Nucleus accumbens (tissue), 56 donors: Measurements from ENCODE around the gene RFX1.

Experiments
- DNase-seq, 56 donors: peaks; one replicate each; lab custom pipeline; 2025; lab: John Stamatoyannopoulos, UW

The RFX1 gene

GRCh38 chr19:13964776-13965175 lies 41.3 kb downstream of the RFX1 start:
- DNase-seq = no peak

- no peak for DNase-seq
These were observed 42.5 kb downstream of the RFX1 start for GRCh38 chr19:13963603-13964105.

GRCh38 chr19:13962699-13963602 lies 43.2 kb downstream of the RFX1 start:
- no peak for DNase-seq

- DNase-seq = peak in 1 of 56 donors; percentile 9
These were observed 44.1 kb downstream of the RFX1 start for GRCh38 chr19:13961826-13962698.

GRCh38 chr19:13960863-13961784 lies 45.0 kb downstream of the RFX1 start:
- no peak for DNase-seq

- DNase-seq = no peak
These were observed 45.9 kb downstream of the RFX1 start for GRCh38 chr19:13959962-13960862.

GRCh38 chr19:13959141-13959961 lies 46.8 kb downstream of the RFX1 start:
- no peak for DNase-seq

GRCh38 chr19:13958043-13958442 lies 48.1 kb downstream of the RFX1 start:
- DNase-seq = no peak

- no peak for DNase-seq
These were observed 49.1 kb downstream of the RFX1 start for GRCh38 chr19:13957051-13957450.

GRCh38 chr19:13956365-13956744 lies 49.8 kb downstream of the RFX1 start:
- no peak for DNase-seq

GRCh38 chr19:13955662-13956364 lies 50.3 kb downstream of the RFX1 start:
- DNase-seq = no peak

- no peak for DNase-seq
These were observed 51.9 kb downstream of the RFX1 start for GRCh38 chr19:13954185-13954584.

GRCh38 chr19:13952931-13953531 lies 53.1 kb downstream of the RFX1 start:
- DNase-seq = peak in 12 of 56 donors; percentile 7 to 42 (median 28)

- peak; percentile 92 to 100 (median 99) for DNase-seq
These were observed 53.8 kb downstream of the RFX1 start, which contains the start of gene DCAF15 for GRCh38 chr19:13952154-13952930. Gene DCAF15, plus strand, starts transcription at chr19:13952509. Its CDS starts 4 bp downstream, at chr19:13952513.

GRCh38 chr19:13951799-13952153 lies 54.3 kb downstream of the RFX1 start:
- DNase-seq = no peak

- no peak for DNase-seq
These were observed 55.1 kb downstream of the RFX1 start for GRCh38 chr19:13951043-13951442.
